HCT116 (cell line): Measurements from ENCODE around the gene SMIM20. TPM values are rescaled to one million over a fixed set of nuclear protein-coding genes. Genes with fewer than 3 reads are reported as not detected.

Source experiments
- ATAC-seq: fragments of 200-7000 bp; cut with Tn5 transposase; 2 replicates; pipeline ENCODE4 v1.9.1; 2020; ENCODE audit warnings: mild to moderate bottlenecking, moderate library complexity
- BruUV-seq: library from RNA; stranded (reverse); fragments of 400-500 nt; replicated peaks from 2 replicates; lab custom pipeline; 2021; lab: Mats Ljungman, UMichigan
- CTCF ChIA-PET: fragments of 300-600 bp; sonication (Branson Sonifier 250); formaldehyde crosslinking; loops from one replicate; lab custom pipeline; 2021; ENCODE audit warnings: antibody characterized with exemption; lab: Charles Lee
- POLR2A ChIA-PET: fragments of 300-600, 350-600 bp; sonication (Branson Sonifier 250); formaldehyde crosslinking; loops from one replicate; lab custom pipeline; 2021; ENCODE audit warnings: antibody characterized with exemption; lab: Charles Lee
- RAD21 ChIA-PET, 2 experiments: fragments of 300-600 bp; sonication (Branson Sonifier 250); formaldehyde crosslinking; loops; one replicate each; lab custom pipeline; 2023; ENCODE audit warnings: low total read pairs in 2 of 2; ENCODE audit not compliant: uncharacterized antibody in 2 of 2, unreplicated experiment in 2 of 2, low non-redundant PET in 1 of 2; lab: Charles Lee
- DNase-seq: peaks from one replicate; pipeline ENCODE4 v3.0.0-alpha.2; 2010; ENCODE audit warnings: low read depth, low spot score
- H2AFZ ChIP-seq: fragments of 200-600 bp; shearing (Covaris generic), sonication (generic); 2 replicates; pipeline ENCODE4 v1.6.1; 2017; ENCODE audit warnings: low read depth, mixed run types, mixed read lengths, antibody characterized with exemption, low read length; ENCODE audit not compliant: poor library complexity, severe bottlenecking
- H3K27ac ChIP-seq: 2 replicates; pipeline ENCODE4 v1.5.1; 2012; ENCODE audit warnings: low read depth, low read length
- H3K27me3 ChIP-seq: fragments of 200-600 bp; sonication (generic); 2 replicates; pipeline ENCODE4 v1.6.1; 2016; ENCODE audit warnings: mixed run types, low read length, mixed read lengths; ENCODE audit not compliant: insufficient read depth
- H3K36me3 ChIP-seq, 2 experiments: fragments of 200-500 bp in 1 of 2; fragments of 200-600 bp in 1 of 2; sonication (Bioruptor generic) in 1 of 2; sonication (generic) in 1 of 2; 2 replicates each; pipeline versions ENCODE4 v1.5.1 to v1.6.1; 2014 to 2016; ENCODE audit warnings: low read length in 2 of 2, inconsistent platforms in 1 of 2, mixed read lengths in 1 of 2, mixed run types in 1 of 2; ENCODE audit not compliant: insufficient read depth in 2 of 2, control insufficient read depth in 1 of 2
- H3K4me1 ChIP-seq, 2 experiments: fragments of 200-600 bp in 1 of 2; sonication (generic) in 1 of 2; 2 replicates each; pipeline versions ENCODE4 v1.5.1 to v1.6.1; 2012 to 2017; ENCODE audit warnings: low read length in 2 of 2, inconsistent platforms in 1 of 2, mild to moderate bottlenecking in 1 of 2, mixed read lengths in 1 of 2, mixed run types in 1 of 2, moderate library complexity in 1 of 2; ENCODE audit not compliant: insufficient read depth in 2 of 2, control insufficient read depth in 1 of 2
- H3K4me2 ChIP-seq: fragments of 200-600 bp; sonication (generic); 2 replicates; pipeline ENCODE4 v1.6.1; 2017; ENCODE audit warnings: mixed run types, low read length, mixed read lengths
- H3K4me3 ChIP-seq, 2 experiments: fragments of 200-600 bp in 1 of 2; sonication (generic) in 1 of 2; replicated peaks in 1 of 2; 2 replicates each; pipeline ENCODE4 v1.5.1; 2011 to 2016; ENCODE audit warnings: low read length in 2 of 2, control low read depth in 1 of 2, low read depth in 1 of 2, mild to moderate bottlenecking in 1 of 2, mixed read lengths in 1 of 2, mixed run types in 1 of 2
- H3K79me2 ChIP-seq: fragments of 200-600 bp; sonication (generic); 2 replicates; pipeline ENCODE4 v1.6.1; 2017; ENCODE audit warnings: mild to moderate bottlenecking, mixed run types, low read length, moderate library complexity, mixed read lengths; ENCODE audit not compliant: insufficient read depth
- H3K9ac ChIP-seq: fragments of 200-600 bp; sonication (generic); 2 replicates; pipeline ENCODE4 v1.6.1; 2016; ENCODE audit warnings: low read length, mixed read lengths
- H3K9me2 ChIP-seq: fragments of 200-600 bp; sonication (generic), shearing (Covaris generic); 2 replicates; pipeline ENCODE4 v1.6.1; 2017; ENCODE audit warnings: mixed run types, mild to moderate bottlenecking, moderate library complexity; ENCODE audit not compliant: insufficient read depth
- H3K9me3 ChIP-seq, 2 experiments: fragments of 200-500 bp in 1 of 2; fragments of 200-600 bp in 1 of 2; sonication (Bioruptor generic) in 1 of 2; sonication (generic) in 1 of 2; 2 replicates each; pipeline ENCODE4 v1.6.1; 2014 to 2017; ENCODE audit warnings: low read length in 2 of 2, mixed read lengths in 2 of 2, inconsistent platforms in 1 of 2, low read depth in 1 of 2, mild to moderate bottlenecking in 1 of 2, mixed run types in 1 of 2, moderate library complexity in 1 of 2; ENCODE audit not compliant: control insufficient read depth in 1 of 2, insufficient read depth in 1 of 2
- H4K20me1 ChIP-seq: fragments of 200-600 bp; sonication (generic), shearing (Covaris generic); 2 replicates; pipeline ENCODE4 v1.6.1; 2017; ENCODE audit warnings: mixed run types, mild to moderate bottlenecking, moderate library complexity; ENCODE audit not compliant: insufficient read depth
- ATF3 ChIP-seq: IDR thresholded peaks from 2 replicates; pipeline ENCODE4 v1.6.1; 2012
- CEBPB ChIP-seq: IDR thresholded peaks from 2 replicates; pipeline ENCODE4 v1.6.1; 2012; ENCODE audit warnings: low read depth
- CTCF ChIP-seq, 3 experiments: fragments of 200-600 bp in 1 of 3; sonication (generic) in 1 of 3; IDR thresholded peaks in 2 of 3; conservative IDR thresholded peaks in 1 of 3; 2 replicates each; pipeline ENCODE4 v1.5.1; 2012 to 2017; ENCODE audit warnings: low read depth in 2 of 3, low read length in 2 of 3, antibody characterized with exemption in 1 of 3, borderline replicate concordance in 1 of 3, control low read depth in 1 of 3, mild to moderate bottlenecking in 1 of 3, mixed read lengths in 1 of 3, mixed run types in 1 of 3, moderate library complexity in 1 of 3; ENCODE audit not compliant: insufficient read depth in 1 of 3
- EGR1 ChIP-seq: IDR thresholded peaks from 2 replicates; pipeline ENCODE4 v1.6.1; 2012; ENCODE audit warnings: low read depth
- JUND ChIP-seq: IDR thresholded peaks from 2 replicates; pipeline ENCODE4 v1.6.1; 2012
- SIN3A ChIP-seq: IDR thresholded peaks from 2 replicates; pipeline ENCODE4 v1.6.1; 2012; ENCODE audit warnings: low read depth
- SP1 ChIP-seq: IDR thresholded peaks from 2 replicates; pipeline ENCODE4 v1.6.1; 2012; ENCODE audit warnings: low read depth
- SRF ChIP-seq: IDR thresholded peaks from 2 replicates; pipeline ENCODE4 v1.6.1; 2012; ENCODE audit warnings: low read depth
- TCF7L2 ChIP-seq: IDR thresholded peaks from 2 replicates; pipeline ENCODE4 v1.7.0; 2011; ENCODE audit warnings: borderline replicate concordance, inconsistent platforms; ENCODE audit not compliant: insufficient read depth, insufficient read length; ENCODE audit errors: extremely low read depth
- YY1 ChIP-seq: IDR thresholded peaks from 2 replicates; pipeline ENCODE4 v1.6.1; 2011; ENCODE audit warnings: low read length, low read depth, moderate library complexity, mild to moderate bottlenecking; ENCODE audit not compliant: insufficient replicate concordance; ENCODE audit errors: extremely low read depth
- ZBTB33 ChIP-seq: IDR thresholded peaks from 2 replicates; pipeline ENCODE4 v1.6.1; 2011; ENCODE audit warnings: mild to moderate bottlenecking, low read length, moderate library complexity; ENCODE audit not compliant: insufficient replicate concordance; ENCODE audit errors: extremely low read depth
- ZNF274 ChIP-seq: fragments of 200-500 bp; sonication (Bioruptor generic); IDR thresholded peaks from 2 replicates; pipeline ENCODE4 v1.6.1; 2014; ENCODE audit warnings: mild to moderate bottlenecking, low read depth, low read length, inconsistent platforms
- intact Hi-C: fragments of 100-400 bp; cut with micrococcal nuclease; formaldehyde crosslinking; loops from 2 replicates; pipeline ENCODE4 v1.10.0; 2022
- total RNA-seq: library from RNA; stranded (reverse); gene quantifications from one replicate; pipeline ENCODE4 v1.2.1, GENCODE V29; 2021; ENCODE audit not compliant: unreplicated experiment

Gene SMIM20
- total RNA-seq, 1 experiment from 2014 or later: 36.9 TPM

DNA sequence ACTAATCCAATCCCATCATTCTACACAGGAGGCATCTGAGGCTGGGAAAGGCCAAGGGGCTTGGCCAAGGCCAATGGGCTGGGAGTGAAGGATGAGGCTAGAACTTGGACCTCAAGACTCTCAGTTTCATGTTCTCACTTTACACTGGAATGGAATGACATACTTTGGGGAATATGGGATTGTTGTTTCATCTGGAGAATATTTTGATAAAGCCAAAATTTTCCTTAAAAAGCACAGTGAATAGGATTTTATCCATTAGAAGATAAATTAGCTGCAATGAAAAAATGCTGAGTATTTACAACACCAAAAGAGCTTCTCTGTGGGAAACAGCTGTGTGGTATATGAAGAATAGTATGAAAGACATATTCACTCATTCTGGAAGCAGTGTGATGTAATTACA lies 29.3 kb downstream of the SMIM20 start:
- ATAC-seq (no peak), DNase-seq (no peak)
- Histone ChIP-seq H3K36me3 (no peaks in the 10 kb centered on the region), H2AFZ (no peak overlapping the region), H3K79me2 (no peaks in the 10 kb centered on the region), H3K4me3 (no peak overlapping the region), H3K4me1 (no peaks in the 10 kb centered on the region), H3K9me2 (no peaks in the 10 kb centered on the region), H3K27ac (no peak overlapping the region), H3K9me3 (no peaks in the 10 kb centered on the region), H3K9ac (no peak overlapping the region), H3K4me2 (no peak overlapping the region), H4K20me1 (no peaks in the 10 kb centered on the region), H3K27me3 (no peaks in the 10 kb centered on the region)
- TF ChIP-seq ZBTB33 (no peak), YY1 (no peak), SP1 (no peak), SRF (no peak), JUND (no peak), SIN3A (no peak), ATF3 (no peak), ZNF274 (no peak), CTCF (IDR thresholded peaks at IDR 0.05 in 2 of 3, conservative IDR thresholded peaks at IDR 0.05 in 1 of 3; ENCODE audit: borderline replicate concordance in 1 of 3, insufficient read depth in 1 of 3, low read depth in 2 of 3, low read length in 2 of 3) (no peak), CEBPB (no peak), EGR1 (no peak), TCF7L2 (no peak)
- BruUV-seq: no TSS peak
- RAD21 ChIA-PET: no interaction called here
- CTCF ChIA-PET: no interaction called here
- intact Hi-C loops: no loop called here
- POLR2A ChIA-PET: no interaction called here
